ENCODE measurements around the gene FBRSL1.

FBRSL1 gene

DNA sequence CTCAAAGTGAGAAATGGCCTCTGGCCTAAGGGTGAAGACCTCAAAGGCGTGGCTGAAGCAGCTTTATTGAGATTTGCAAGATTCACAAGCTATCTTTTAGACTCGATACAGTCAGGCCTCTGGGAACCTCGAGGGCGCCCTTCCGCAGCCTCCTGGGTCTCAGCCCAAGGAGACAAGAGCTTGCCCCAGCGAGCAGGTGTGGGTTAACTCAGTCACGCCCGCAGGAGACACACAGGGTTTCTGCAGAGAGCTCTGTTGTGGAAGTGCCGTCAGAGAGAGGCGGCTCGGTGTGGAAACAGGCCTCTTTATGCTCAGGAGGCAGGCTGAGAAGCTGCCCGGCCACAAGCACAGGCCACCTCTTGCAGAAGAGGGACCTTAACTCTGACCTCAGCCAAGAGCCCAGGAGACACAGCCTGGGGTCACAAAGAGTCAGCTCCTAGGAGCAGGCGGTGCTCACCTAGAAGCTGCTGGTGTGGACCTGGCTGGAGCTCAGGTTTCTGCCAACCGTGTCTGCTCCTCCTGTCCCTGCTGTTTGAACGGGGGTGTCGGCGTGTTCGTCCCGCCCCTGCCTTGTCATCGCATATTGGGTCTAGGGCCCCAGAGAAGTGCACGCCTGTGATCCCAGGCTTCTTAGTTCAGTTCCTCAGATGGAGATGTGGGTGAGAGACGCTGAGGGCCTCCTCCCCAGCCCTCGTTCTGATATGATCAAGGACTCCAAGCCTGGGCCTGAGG lies 42.1 kb upstream of the FBRSL1 start:
- no peaks in the 10 kb centered on the region for H3K27me3 ChIP-seq (ENCODE audit: control insufficient read depth, insufficient read depth, low read length, poor library complexity, severe bottlenecking)
- H3K36me3 ChIP-seq (ENCODE audit: control insufficient read depth, insufficient read depth, low read length) = no peaks in the 10 kb centered on the region
- no peak overlapping the region for H3K4me3 ChIP-seq (ENCODE audit: insufficient read depth, low read depth, low read length)
- WGBS, 2 experiments = 85 to 86% methylated on average over 23 of the region's 23 CpGs
- H3K27ac ChIP-seq (ENCODE audit: insufficient read depth, low read depth, low read length, poor library complexity, severe bottlenecking) = no peak overlapping the region
- H3K4me1 ChIP-seq (ENCODE audit: control insufficient read depth, insufficient read depth, low read length) = peaks cover 4% of the 10 kb centered on the region
- no peaks in the 10 kb centered on the region for H3K9me3 ChIP-seq (ENCODE audit: control insufficient read depth, low read length)

DNA sequence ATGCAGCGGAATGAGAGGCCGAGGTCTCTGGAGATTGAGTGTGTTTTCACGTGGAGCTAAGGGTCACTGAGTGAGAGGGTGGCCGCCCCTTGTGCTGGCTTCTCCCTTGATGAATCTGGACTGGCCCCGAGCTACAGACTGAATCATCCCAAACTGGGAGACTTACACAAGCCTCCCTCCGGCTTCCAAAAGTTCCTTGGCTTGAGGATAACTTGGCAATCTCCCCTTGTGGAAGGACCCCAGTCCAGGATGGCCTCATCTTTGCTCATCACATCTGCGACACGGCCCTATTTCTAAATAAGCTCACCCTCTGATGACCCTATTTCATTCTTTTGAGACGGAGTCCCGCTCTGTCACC lies 41.5 kb upstream of the FBRSL1 start:
- Histone ChIP-seq H3K4me3 (ENCODE audit: insufficient read depth, low read depth, low read length) (no peak overlapping the region), H3K36me3 (ENCODE audit: control insufficient read depth, insufficient read depth, low read length) (no peaks in the 10 kb centered on the region), H3K27ac (ENCODE audit: insufficient read depth, low read depth, low read length, poor library complexity, severe bottlenecking) (no peak overlapping the region), H3K27me3 (ENCODE audit: control insufficient read depth, insufficient read depth, low read length, poor library complexity, severe bottlenecking) (no peaks in the 10 kb centered on the region), H3K9me3 (ENCODE audit: control insufficient read depth, low read length) (no peaks in the 10 kb centered on the region), H3K4me1 (ENCODE audit: control insufficient read depth, insufficient read depth, low read length) (peaks cover 4% of the 10 kb centered on the region)
- 87% methylated on average over 10 of the region's 10 CpGs for WGBS, 2 experiments

DNA sequence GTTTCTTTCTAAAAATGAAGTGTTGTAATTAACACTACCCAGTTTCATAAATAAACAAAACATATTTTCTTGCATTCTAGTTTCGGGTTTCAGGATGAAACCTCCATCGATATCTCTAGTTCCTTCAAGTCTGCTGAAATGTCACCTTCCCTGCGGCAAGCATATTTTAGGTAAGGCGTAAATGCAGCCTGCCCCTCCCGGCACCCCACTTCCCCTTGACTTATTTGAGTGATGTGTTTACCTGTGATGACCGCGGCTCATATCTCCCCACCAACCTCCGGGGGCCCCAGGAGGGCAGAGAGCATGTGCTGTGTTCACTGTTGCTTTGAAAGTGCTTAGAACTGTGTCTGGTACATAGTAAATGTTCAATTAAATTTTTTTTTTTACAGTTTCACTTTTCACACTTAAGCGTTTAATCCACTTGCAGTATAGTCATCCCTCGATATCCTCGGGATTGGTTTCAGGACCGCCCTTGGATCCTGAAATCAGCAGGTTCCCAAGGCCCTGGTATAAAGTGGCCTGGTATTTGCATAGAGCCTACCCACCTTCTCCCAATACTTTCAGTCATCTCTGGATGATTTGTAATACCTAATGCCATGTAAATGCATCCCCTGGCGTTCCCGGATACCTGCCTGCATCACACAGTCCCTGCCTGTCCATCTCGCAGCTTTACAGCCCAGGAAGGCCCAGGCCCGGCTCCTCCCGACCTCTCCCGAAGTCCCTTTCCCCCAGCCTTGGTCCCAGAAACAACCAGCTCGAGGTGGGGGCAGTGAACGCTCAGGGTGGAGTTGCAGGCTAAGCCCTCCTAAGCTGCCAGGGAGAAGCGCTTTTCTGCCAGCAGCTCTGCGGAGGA lies 40.2 kb upstream of the FBRSL1 start:
- 91% methylated on average over 22 of the region's 22 CpGs for WGBS, 2 experiments
- Histone ChIP-seq H3K27me3 (ENCODE audit: control insufficient read depth, insufficient read depth, low read length, poor library complexity, severe bottlenecking) (no peaks in the 10 kb centered on the region), H3K9me3 (ENCODE audit: control insufficient read depth, low read length) (no peaks in the 10 kb centered on the region), H3K27ac (ENCODE audit: insufficient read depth, low read depth, low read length, poor library complexity, severe bottlenecking) (no peak overlapping the region), H3K36me3 (ENCODE audit: control insufficient read depth, insufficient read depth, low read length) (no peaks in the 10 kb centered on the region), H3K4me1 (ENCODE audit: control insufficient read depth, insufficient read depth, low read length) (peaks cover 5% of the 10 kb centered on the region), H3K4me3 (ENCODE audit: insufficient read depth, low read depth, low read length) (no peak overlapping the region)

DNA sequence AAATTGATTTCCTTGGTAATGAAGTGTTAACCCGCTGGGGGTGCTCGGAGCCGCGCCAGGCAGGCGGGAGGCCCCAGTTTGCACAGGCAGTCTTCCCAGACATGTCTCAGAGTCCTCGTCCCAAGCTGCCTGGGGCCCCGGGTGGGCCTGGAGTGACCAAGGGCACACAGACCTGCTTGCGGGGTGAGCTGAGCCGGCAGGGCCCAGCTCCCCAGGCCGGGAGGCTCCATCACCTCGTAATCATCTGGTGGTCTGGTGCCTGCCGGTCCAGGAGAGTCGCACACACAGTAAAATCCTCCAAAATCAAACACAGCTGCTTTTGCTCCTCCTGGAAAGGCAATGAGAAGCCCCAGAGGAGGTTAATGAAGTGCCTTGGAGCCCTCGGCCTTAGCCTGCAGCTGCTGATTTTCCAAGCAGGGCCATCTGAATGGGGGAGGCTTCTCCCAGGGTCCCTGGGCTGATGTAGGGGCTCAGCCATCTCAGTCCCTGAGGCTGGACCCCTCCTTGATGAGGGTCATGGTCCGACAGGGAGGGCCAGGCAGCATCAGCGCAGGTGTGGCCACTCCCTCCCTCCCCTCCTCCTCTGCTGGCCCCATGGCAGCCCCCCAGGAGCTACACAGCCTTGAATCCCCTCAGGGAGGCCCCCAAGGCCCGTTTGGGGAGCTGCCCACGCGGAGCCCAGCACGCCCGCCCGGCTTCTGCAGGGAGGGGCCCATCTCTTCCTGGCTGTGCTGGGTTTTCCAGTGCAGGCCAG lies 39.4 kb upstream of the FBRSL1 start:
- no peaks in the 10 kb centered on the region for H3K36me3 ChIP-seq (ENCODE audit: control insufficient read depth, insufficient read depth, low read length)
- H3K27me3 ChIP-seq (ENCODE audit: control insufficient read depth, insufficient read depth, low read length, poor library complexity, severe bottlenecking) = no peaks in the 10 kb centered on the region
- H3K27ac ChIP-seq (ENCODE audit: insufficient read depth, low read depth, low read length, poor library complexity, severe bottlenecking) = no peak overlapping the region
- no peaks in the 10 kb centered on the region for H3K9me3 ChIP-seq (ENCODE audit: control insufficient read depth, low read length)
- H3K4me1 ChIP-seq (ENCODE audit: control insufficient read depth, insufficient read depth, low read length) = peaks cover 6% of the 10 kb centered on the region
- WGBS, 2 experiments = 88% methylated on average over 22 of the region's 22 CpGs
- no peak overlapping the region for H3K4me3 ChIP-seq (ENCODE audit: insufficient read depth, low read depth, low read length)

DNA sequence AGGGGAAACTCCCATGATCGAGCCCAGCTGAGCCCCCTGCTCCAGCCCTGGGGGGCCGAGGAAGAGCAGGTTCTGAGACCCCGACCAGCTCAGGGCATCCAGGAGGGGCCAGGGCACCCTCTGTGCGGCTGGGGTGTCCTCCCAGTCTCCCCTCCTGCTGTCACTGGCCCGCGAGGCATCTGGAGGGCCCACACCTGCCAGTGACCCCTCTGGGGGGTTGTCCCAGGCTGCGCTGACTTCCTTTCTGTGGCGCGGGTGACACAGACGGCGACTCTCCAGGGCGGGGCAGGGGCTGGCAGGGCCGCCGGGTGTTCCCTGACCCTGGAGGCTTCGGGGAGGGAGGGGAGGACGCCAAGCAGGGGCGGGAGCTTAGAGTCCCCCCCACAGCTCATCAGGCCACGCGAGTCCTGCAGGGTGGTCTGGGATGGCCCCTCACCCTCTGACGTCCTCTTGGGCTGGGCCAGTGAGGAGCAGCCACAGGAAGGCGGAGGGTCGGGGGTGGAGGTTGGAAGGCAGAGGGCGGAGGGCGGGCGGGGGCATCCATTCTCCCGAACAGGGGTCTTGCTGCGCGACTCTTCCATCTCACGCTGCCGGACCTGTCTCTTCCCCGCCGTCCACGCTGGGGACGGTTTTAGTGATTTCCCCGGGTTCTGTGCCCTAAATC lies 38.6 kb upstream of the FBRSL1 start:
- Histone ChIP-seq H3K4me1 (ENCODE audit: control insufficient read depth, insufficient read depth, low read length) (peaks cover 6% of the 10 kb centered on the region), H3K4me3 (ENCODE audit: insufficient read depth, low read depth, low read length) (no peak overlapping the region), H3K27me3 (ENCODE audit: control insufficient read depth, insufficient read depth, low read length, poor library complexity, severe bottlenecking) (no peaks in the 10 kb centered on the region), H3K9me3 (ENCODE audit: control insufficient read depth, low read length) (no peaks in the 10 kb centered on the region), H3K36me3 (ENCODE audit: control insufficient read depth, insufficient read depth, low read length) (no peaks in the 10 kb centered on the region), H3K27ac (ENCODE audit: insufficient read depth, low read depth, low read length, poor library complexity, severe bottlenecking) (no peak overlapping the region)
- WGBS, 2 experiments = 86% methylated on average over 35 of the region's 35 CpGs

DNA sequence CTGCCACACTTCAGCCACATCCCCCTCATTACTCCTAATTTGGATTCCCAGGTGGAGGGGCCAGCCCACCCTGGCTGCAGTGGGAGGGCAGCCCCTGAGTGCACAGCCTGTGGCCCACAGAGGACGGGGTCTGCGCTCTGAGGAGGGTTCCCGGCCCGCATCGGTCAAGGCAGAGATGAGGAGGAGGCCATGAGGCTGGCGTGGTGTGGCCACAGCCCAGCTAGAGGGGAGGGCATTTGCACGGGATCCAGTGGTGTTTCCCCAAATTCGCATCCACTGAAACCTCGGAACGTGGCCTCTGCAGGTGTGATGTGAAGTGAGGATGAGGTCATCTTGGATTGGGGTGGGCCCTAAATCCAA lies 38.1 kb upstream of the FBRSL1 start:
- WGBS, 2 experiments = 88 to 92% methylated on average over 10 of the region's 10 CpGs
- Histone ChIP-seq H3K27ac (ENCODE audit: insufficient read depth, low read depth, low read length, poor library complexity, severe bottlenecking) (no peak overlapping the region), H3K36me3 (ENCODE audit: control insufficient read depth, insufficient read depth, low read length) (no peaks in the 10 kb centered on the region), H3K4me3 (ENCODE audit: insufficient read depth, low read depth, low read length) (no peak overlapping the region), H3K4me1 (ENCODE audit: control insufficient read depth, insufficient read depth, low read length) (peaks cover 6% of the 10 kb centered on the region), H3K9me3 (ENCODE audit: control insufficient read depth, low read length) (no peaks in the 10 kb centered on the region), H3K27me3 (ENCODE audit: control insufficient read depth, insufficient read depth, low read length, poor library complexity, severe bottlenecking) (no peaks in the 10 kb centered on the region)

DNA sequence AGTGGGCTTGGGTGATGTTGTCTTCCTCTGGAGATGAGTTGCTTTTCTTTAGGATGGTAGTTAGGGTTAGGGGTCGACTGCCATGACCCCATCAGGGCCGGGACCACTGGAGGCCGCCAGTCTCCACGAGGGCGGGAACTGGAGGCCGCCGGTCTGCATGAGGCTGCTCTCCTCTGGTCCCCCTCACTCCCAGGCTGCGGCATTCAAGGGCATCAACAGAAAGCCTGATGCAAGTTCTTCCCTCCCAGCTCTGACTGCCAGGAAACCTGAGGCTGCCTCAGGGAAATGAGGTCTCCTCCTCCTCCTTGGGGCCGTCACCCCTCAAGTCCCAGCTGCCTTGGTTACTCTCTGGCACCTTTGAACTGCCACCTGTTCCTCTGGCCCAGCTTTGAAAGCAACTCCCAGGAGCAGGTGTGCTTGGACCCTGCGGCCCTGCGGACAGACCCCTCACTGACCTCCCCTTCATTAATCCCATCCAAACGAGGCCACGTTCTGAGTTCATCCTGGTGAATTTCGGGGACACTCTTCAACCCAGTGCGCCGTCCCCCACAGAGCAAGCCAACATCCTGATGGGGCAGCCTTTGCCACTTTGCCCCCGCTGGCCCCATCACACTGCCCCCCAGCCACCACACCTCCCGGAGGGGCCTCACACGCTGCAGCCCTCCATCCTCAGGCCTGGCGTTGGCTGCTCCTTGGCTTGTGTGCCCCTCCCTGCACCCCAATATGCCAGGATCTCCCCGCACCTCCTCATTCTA lies 37.2 kb upstream of the FBRSL1 start:
- 86 to 87% methylated on average over 21 of the region's 21 CpGs for WGBS, 2 experiments
- H3K27me3 ChIP-seq (ENCODE audit: control insufficient read depth, insufficient read depth, low read length, poor library complexity, severe bottlenecking) = no peaks in the 10 kb centered on the region

DNA sequence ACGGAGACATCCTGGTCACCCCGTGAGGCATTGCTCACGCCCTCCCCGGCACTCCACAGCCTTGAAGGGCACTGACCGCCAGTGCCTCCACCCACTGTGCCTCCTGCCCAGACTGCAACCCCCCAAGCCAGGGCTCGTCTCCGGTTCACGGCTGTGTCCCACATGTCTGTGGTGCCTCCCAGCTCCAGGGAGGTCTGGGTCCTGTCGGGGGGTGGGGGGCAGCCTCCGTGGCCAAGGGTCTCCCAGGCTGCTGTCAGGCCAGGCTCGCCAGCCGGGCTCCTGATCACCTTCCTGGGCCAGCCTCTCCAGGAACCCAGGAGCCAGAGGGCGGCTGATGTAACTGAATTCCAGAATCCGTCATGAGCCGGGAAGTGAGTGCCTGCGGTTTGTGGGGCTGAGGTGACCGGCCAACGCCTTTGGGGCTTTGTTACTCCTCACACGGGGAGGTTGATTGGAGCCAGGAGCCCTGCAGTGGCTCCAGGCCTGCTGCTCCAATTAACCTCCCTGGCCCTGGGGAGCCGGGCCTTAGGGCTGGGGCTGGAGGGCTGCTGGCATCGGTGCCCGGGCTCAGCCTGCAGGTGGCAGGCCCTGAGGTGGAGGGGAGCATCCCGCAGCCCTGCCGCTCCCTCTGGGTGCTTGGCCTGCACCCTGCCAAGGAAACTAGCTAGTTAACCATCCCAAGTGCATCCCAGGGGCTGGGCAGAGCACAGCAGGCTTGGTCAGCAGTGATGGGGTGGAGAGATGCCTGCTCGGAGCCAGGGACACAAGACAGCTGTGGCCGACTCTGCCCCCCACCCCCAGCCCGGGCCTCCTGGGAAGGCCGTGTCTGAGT lies 36.4 kb upstream of the FBRSL1 start:
- Histone ChIP-seq H3K9me3 (ENCODE audit: control insufficient read depth, low read length) (no peaks in the 10 kb centered on the region), H3K4me1 (ENCODE audit: control insufficient read depth, insufficient read depth, low read length) (peaks cover 6% of the 10 kb centered on the region), H3K36me3 (ENCODE audit: control insufficient read depth, insufficient read depth, low read length) (no peaks in the 10 kb centered on the region), H3K4me3 (ENCODE audit: insufficient read depth, low read depth, low read length) (no peak overlapping the region), H3K27ac (ENCODE audit: insufficient read depth, low read depth, low read length, poor library complexity, severe bottlenecking) (no peak overlapping the region), H3K27me3 (ENCODE audit: control insufficient read depth, insufficient read depth, low read length, poor library complexity, severe bottlenecking) (no peaks in the 10 kb centered on the region)
- WGBS, 2 experiments = 83% methylated on average over 28 of the region's 28 CpGs

More for the DNA sequence above, 37.2 kb upstream of the FBRSL1 start:
- Histone ChIP-seq H3K4me1 (ENCODE audit: control insufficient read depth, insufficient read depth, low read length) (peaks cover 6% of the 10 kb centered on the region), H3K36me3 (ENCODE audit: control insufficient read depth, insufficient read depth, low read length) (no peaks in the 10 kb centered on the region), H3K27ac (ENCODE audit: insufficient read depth, low read depth, low read length, poor library complexity, severe bottlenecking) (no peak overlapping the region), H3K9me3 (ENCODE audit: control insufficient read depth, low read length) (no peaks in the 10 kb centered on the region), H3K4me3 (ENCODE audit: insufficient read depth, low read depth, low read length) (no peak overlapping the region)
